Astrocyte (in vitro differentiated cells and primary cell): ENCODE measurements around the gene CDS1. TPM values are rescaled to one million over a fixed set of nuclear protein-coding genes. Genes with fewer than 3 reads are reported as not detected.
A peak's percentile ranks its signal among the peaks of the same experiment; 100 is the strongest.

ENCODE experiments used
- DNase-seq: peaks from one replicate; pipeline ENCODE4 v3.0.0-alpha.2; 2010; ENCODE audit warnings: low read depth
- FAIRE-seq: peaks from 2 replicates; lab custom pipeline; 2011; peaks lifted over from hg19 to GRCh38; lab: Jason Lieb, UNC
- H2AFZ ChIP-seq: 2 replicates; pipeline ENCODE4 v1.6.0; 2012; ENCODE audit warnings: low read depth, low read length, inconsistent platforms
- H3K27ac ChIP-seq: 2 replicates; pipeline ENCODE4 v1.5.1; 2011; ENCODE audit warnings: low read depth, low read length, inconsistent platforms
- H3K27me3 ChIP-seq: 2 replicates; pipeline ENCODE4 v1.6.0; 2011; ENCODE audit warnings: low read length, inconsistent platforms; ENCODE audit not compliant: insufficient read depth
- H3K36me3 ChIP-seq: 2 replicates; pipeline ENCODE4 v1.5.1; 2011; ENCODE audit warnings: low read length, inconsistent platforms; ENCODE audit not compliant: insufficient read depth
- H3K4me1 ChIP-seq: 2 replicates; pipeline ENCODE4 v1.5.1; 2011; ENCODE audit warnings: low read length, inconsistent platforms; ENCODE audit not compliant: insufficient read depth
- H3K4me2 ChIP-seq: 2 replicates; pipeline ENCODE4 v1.6.0; 2012; ENCODE audit warnings: low read length, inconsistent platforms
- H3K4me3 ChIP-seq: 2 replicates; pipeline ENCODE4 v1.5.1; 2011; ENCODE audit warnings: low read depth, mild to moderate bottlenecking, low read length, inconsistent platforms; ENCODE audit not compliant: insufficient read depth
- H3K79me2 ChIP-seq: 2 replicates; pipeline ENCODE4 v1.6.0; 2012; ENCODE audit warnings: mild to moderate bottlenecking, low read length, inconsistent platforms; ENCODE audit not compliant: insufficient read depth
- H3K9ac ChIP-seq: 2 replicates; pipeline ENCODE4 v1.6.0; 2012; ENCODE audit warnings: mild to moderate bottlenecking, low read length, inconsistent platforms
- H3K9me3 ChIP-seq: 2 replicates; pipeline ENCODE4 v1.5.1; 2012; ENCODE audit warnings: low read depth, mild to moderate bottlenecking, low read length, inconsistent platforms; ENCODE audit not compliant: insufficient read depth
- H4K20me1 ChIP-seq: 2 replicates; pipeline ENCODE4 v1.6.0; 2012; ENCODE audit warnings: low read length, inconsistent platforms; ENCODE audit not compliant: insufficient read depth
- H3K27ac Mint-ChIP-seq: one replicate; pipeline ENCODE4 v1.8.0; 2021; ENCODE audit warnings: mild to moderate bottlenecking, mixed read lengths; ENCODE audit not compliant: unreplicated experiment
- H3K27me3 Mint-ChIP-seq: one replicate; pipeline ENCODE4 v1.8.0; 2021; ENCODE audit warnings: low read depth, mixed read lengths; ENCODE audit not compliant: unreplicated experiment
- H3K36me3 Mint-ChIP-seq: one replicate; pipeline ENCODE4 v1.8.0; 2021; ENCODE audit warnings: low read depth, mixed read lengths; ENCODE audit not compliant: unreplicated experiment
- H3K4me1 Mint-ChIP-seq: one replicate; pipeline ENCODE4 v1.8.0; 2021; ENCODE audit warnings: low read depth, mixed read lengths; ENCODE audit not compliant: unreplicated experiment
- H3K4me3 Mint-ChIP-seq: one replicate; pipeline ENCODE4 v1.8.0; 2021; ENCODE audit warnings: mild to moderate bottlenecking, moderate library complexity, mixed read lengths; ENCODE audit not compliant: unreplicated experiment
- H3K9me3 Mint-ChIP-seq: one replicate; pipeline ENCODE4 v1.8.0; 2021; ENCODE audit warnings: mild to moderate bottlenecking, mixed read lengths; ENCODE audit not compliant: unreplicated experiment
- CTCF ChIP-seq: IDR thresholded peaks from 2 replicates; pipeline ENCODE4 v1.5.1; 2011; ENCODE audit warnings: low read depth, mild to moderate bottlenecking, inconsistent platforms, low read length, moderate library complexity; ENCODE audit not compliant: insufficient read depth
- EZH2 ChIP-seq: IDR thresholded peaks from 2 replicates; pipeline ENCODE4 v1.6.1; 2012; ENCODE audit warnings: mild to moderate bottlenecking, low read length, inconsistent platforms; ENCODE audit not compliant: insufficient read depth
- total RNA-seq: library from RNA; stranded (reverse); gene quantifications from 2 replicates; pipeline ENCODE4 v1.2.1, GENCODE V29; 2021

The CDS1 gene
- total RNA-seq, 1 donor from 2014 or later, result 5.7 TPM

GRCh38 chr4:84623661-84624060, 40.7 kb downstream of the CDS1 start:
- Histone ChIP-seq H3K9me3 (no peaks in the 10 kb centered on the region), H2AFZ (no peak overlapping the region), H3K36me3 (no peaks in the 10 kb centered on the region), H3K4me1 (no peaks in the 10 kb centered on the region), H3K4me3 (no peak overlapping the region), H4K20me1 (no peaks in the 10 kb centered on the region), H3K4me2 (no peak overlapping the region), H3K79me2 (no peaks in the 10 kb centered on the region), H3K9ac (no peak overlapping the region), H3K27ac (no peak overlapping the region), H3K27me3 (no peaks in the 10 kb centered on the region)
- Mint-ChIP-seq H3K9me3 (no peaks in the 10 kb centered on the region), H3K4me1 (peaks cover 4% of the 10 kb centered on the region), H3K27ac (no peak overlapping the region), H3K4me3 (no peak overlapping the region), H3K27me3 (no peaks in the 10 kb centered on the region), H3K36me3 (no peaks in the 10 kb centered on the region)
- no peak for FAIRE-seq
- TF ChIP-seq CTCF (no peak), EZH2 (no peak)
- no peak for DNase-seq

GRCh38 chr4:84626673-84627072, 43.7 kb downstream of the CDS1 start:
- Histone ChIP-seq H3K4me2 (no peak overlapping the region), H4K20me1 (no peaks in the 10 kb centered on the region), H2AFZ (no peak overlapping the region), H3K4me3 (no peak overlapping the region), H3K9me3 (no peaks in the 10 kb centered on the region), H3K36me3 (no peaks in the 10 kb centered on the region), H3K27me3 (no peaks in the 10 kb centered on the region), H3K27ac (no peak overlapping the region), H3K4me1 (no peaks in the 10 kb centered on the region), H3K9ac (no peak overlapping the region), H3K79me2 (no peaks in the 10 kb centered on the region)
- Mint-ChIP-seq H3K9me3 (no peaks in the 10 kb centered on the region), H3K36me3 (no peaks in the 10 kb centered on the region), H3K27me3 (no peaks in the 10 kb centered on the region), H3K4me1 (peaks cover 4% of the 10 kb centered on the region), H3K4me3 (no peak overlapping the region), H3K27ac (no peak overlapping the region)
- FAIRE-seq (no peak), DNase-seq (no peak)
- no peak for TF ChIP-seq EZH2
- TF ChIP-seq CTCF, result no peak

- Mint-ChIP-seq H3K36me3 (peaks cover 2% of the 10 kb centered on the region), H3K27me3 (no peaks in the 10 kb centered on the region), H3K27ac (no peak overlapping the region), H3K4me1 (no peaks in the 10 kb centered on the region), H3K4me3 (no peak overlapping the region), H3K9me3 (no peaks in the 10 kb centered on the region)
- Histone ChIP-seq H3K9ac (no peak overlapping the region), H3K27ac (no peak overlapping the region), H3K79me2 (no peaks in the 10 kb centered on the region), H3K9me3 (no peaks in the 10 kb centered on the region), H3K4me3 (no peak overlapping the region), H3K27me3 (no peaks in the 10 kb centered on the region), H4K20me1 (no peaks in the 10 kb centered on the region), H2AFZ (no peak overlapping the region), H3K36me3 (no peaks in the 10 kb centered on the region), H3K4me2 (no peak overlapping the region), H3K4me1 (no peaks in the 10 kb centered on the region)
- TF ChIP-seq EZH2 (no peak), CTCF (no peak)
- DNase-seq, result peak; percentile 20
- FAIRE-seq, result no peak
These were observed 48.6 kb downstream of the CDS1 start for GRCh38 chr4:84631573-84631972.
